A673 (cell line): Measurements from ENCODE around the gene LRRC1.

Experiments used
- EZH2 ChIP-seq: fragments of 200-600 bp; sonication (generic); IDR thresholded peaks from 2 replicates; pipeline ENCODE4 v1.6.1; 2017; ENCODE audit warnings: borderline replicate concordance, low read depth, mild to moderate bottlenecking, mixed read lengths, antibody characterized with exemption, low read length; ENCODE audit not compliant: poor library complexity, severe bottlenecking
- TF ChIP-seq, protein P1 (sequence below): fragments of 300-800, 200-600 bp; sonication (generic); conservative IDR thresholded peaks from 2 replicates; pipeline ENCODE4 v1.5.1; 2017; ENCODE audit warnings: low read depth, mild to moderate bottlenecking, antibody characterized with exemption, low read length, moderate library complexity, mixed read lengths

GRCh38 chr6:53854843-53855567 is 60.2 kb downstream of the LRRC1 start:
- TF ChIP-seq, protein P1, sequence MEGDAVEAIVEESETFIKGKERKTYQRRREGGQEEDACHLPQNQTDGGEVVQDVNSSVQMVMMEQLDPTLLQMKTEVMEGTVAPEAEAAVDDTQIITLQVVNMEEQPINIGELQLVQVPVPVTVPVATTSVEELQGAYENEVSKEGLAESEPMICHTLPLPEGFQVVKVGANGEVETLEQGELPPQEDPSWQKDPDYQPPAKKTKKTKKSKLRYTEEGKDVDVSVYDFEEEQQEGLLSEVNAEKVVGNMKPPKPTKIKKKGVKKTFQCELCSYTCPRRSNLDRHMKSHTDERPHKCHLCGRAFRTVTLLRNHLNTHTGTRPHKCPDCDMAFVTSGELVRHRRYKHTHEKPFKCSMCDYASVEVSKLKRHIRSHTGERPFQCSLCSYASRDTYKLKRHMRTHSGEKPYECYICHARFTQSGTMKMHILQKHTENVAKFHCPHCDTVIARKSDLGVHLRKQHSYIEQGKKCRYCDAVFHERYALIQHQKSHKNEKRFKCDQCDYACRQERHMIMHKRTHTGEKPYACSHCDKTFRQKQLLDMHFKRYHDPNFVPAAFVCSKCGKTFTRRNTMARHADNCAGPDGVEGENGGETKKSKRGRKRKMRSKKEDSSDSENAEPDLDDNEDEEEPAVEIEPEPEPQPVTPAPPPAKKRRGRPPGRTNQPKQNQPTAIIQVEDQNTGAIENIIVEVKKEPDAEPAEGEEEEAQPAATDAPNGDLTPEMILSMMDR, result no peak
- no peak for TF ChIP-seq EZH2
